DMS53 treated with DMSO at 0.1 percent for 48 hours (cell line): ENCODE measurements around the gene UVRAG.

Source experiments
- DNase-seq: peaks from one replicate; lab custom pipeline; 2025; ENCODE audit not compliant: unreplicated experiment; lab: John Stamatoyannopoulos, UW

Gene UVRAG

GRCh38 chr11:75802913-75803820, 11.8 kb upstream of the UVRAG start:
- peak; percentile 79 for DNase-seq

GRCh38 chr11:75809111-75809510, 5.9 kb upstream of the UVRAG start:
- no peak for DNase-seq

GRCh38 chr11:75809991-75810390, 5.0 kb upstream of the UVRAG start:
- no peak for DNase-seq

DNA sequence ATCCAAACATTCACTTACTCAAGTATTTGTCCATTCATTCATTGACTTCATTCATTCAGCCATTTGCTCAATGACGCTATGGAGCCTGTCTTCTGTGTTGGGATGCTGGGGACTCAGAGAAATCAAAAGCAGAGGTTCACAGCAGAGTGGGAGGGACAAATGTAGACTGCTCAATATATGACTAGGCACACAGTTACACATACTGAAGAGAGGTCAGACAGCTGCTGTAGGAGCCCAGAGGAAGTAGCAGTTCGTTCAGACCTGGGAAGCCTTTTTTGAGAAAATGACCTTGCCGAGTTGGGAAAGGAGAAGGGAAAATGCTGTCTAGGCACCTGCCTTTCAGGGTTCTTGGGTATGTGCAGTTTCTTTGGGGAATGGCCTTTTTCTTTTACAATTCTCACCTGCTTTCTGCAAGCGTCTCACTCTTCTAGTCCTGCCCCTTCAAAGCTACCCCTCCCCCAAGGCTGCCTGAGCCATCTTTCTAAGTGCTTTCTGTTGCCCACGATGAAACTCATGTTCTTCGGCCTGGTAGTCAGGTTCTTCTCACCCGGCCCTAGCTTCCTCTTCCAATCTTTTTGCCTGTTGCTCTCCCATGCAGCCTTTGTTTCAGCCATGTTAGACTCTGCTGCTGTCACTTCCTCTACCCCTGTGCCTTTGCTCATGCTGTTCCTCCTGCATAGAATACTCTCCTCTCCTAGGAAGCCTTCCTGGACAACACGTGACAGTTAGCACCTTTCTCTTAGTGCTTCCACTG, 4.2 kb upstream of the UVRAG start:
- DNase-seq = no peak

GRCh38 chr11:75811485-75811884, 3.5 kb upstream of the UVRAG start:
- no peak for DNase-seq

GRCh38 chr11:75812542-75813040, 2.4 kb upstream of the UVRAG start:
- no peak for DNase-seq

DNA sequence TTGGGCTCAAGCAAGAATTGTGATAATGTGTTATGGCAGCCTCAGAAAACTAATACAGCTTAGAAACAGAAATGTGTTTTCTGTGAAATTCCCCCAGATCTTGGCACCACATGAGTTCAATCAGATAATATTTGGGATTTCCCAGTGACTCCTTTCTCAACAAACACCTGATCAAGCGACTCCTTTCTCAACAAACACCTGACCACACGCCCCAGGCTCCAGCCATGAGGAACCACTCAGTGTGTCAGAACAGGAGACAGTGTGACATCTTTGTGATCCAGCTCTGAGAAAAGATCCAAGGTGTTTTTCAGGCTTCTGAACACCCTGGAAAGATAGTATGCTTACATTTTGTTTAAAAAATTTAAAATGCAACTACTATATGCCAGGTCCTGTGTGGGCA, 1.9 kb upstream of the UVRAG start:
- no peak for DNase-seq

GRCh38 chr11:75813622-75814039, 1.4 kb upstream of the UVRAG start:
- DNase-seq = peak; percentile 83

DNA sequence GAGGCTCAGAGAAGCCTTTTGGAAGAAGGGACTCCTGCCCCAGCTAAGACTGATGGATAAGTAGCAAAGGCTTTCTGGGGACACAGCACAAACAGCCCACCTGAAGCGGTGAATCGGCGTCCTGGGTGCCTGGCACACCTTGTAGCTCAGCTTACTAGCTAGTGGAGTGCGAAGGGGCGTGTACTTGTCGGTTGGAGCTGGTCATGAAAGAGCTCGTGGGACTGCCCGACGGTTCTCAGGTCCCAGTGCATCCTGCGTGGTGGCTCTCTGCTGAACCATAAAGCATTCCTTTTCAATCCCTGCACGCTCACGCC, 690 bp upstream of the UVRAG start:
- peak; percentile 99 for DNase-seq

DNA sequence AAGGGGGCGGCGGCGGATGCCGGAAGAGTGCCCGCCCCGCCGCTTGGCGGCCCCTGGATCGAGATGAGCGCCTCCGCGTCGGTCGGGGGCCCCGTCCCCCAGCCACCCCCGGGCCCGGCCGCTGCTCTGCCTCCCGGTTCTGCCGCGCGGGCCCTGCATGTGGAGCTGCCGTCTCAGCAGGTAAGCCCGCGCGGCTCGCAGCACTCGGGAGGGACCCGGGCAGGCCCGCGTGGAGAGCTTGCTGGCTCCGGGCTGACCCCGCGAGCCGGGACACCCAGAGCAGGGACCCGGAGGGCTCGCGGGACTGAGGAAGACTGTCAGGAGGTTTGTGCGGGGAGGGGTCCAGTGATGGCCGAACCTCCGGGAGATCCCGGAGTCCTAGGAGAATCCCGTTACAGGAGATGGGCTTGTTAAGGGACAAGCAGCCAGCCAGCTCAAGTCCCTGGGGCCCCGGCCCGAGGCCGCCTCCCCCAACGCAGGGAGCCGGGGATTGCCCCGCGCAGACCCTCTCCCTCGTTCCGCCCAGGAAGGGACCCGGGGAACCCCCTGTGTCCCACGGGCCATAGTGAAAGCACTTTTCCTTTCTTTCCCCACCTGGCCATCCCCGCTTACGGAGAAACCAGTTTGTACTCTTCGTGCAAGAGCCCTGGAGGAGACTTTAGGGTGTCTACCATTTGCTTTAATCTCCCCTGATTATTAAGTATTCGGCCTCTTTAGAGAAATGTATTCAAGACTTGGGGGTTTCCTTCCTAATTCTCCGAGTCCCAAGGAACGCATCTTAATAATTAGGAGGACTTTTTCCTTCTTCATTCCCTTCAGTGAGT, 547 bp downstream of the UVRAG start:
- DNase-seq = peak; percentile 63

DNA sequence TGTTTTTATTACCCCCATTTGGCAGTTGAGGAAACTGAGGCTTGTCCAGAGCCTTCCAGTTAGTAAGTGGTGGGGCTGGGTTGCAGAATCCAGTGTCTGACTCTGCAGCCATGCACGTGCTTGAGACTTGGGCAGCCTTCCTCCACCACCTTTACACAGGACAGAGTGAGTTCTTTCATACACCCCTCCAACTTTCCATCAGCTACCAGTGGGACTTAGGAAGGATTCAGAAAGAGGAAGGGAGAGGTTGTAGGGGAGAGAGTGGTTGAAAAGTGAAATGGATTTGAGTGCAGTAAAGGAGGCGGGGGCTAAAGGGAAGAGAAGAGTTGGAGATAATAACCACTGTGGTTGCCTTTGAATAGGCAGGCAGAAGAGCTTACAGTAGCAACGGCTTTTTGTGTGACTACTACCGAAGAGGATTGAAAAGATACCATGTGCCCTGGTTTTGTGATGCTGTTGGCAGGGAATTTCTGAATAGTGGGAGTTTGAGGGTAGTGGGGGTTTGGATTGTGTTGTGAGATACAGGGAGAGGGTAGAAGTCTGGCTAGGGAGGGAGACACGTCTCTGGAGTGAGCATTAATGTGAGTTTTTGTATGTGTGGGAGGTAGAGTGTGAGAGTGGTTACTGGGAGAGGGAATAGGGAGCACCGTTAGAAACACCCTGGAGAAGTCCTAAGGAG, 1.7 kb downstream of the UVRAG start:
- DNase-seq = no peak

DNA sequence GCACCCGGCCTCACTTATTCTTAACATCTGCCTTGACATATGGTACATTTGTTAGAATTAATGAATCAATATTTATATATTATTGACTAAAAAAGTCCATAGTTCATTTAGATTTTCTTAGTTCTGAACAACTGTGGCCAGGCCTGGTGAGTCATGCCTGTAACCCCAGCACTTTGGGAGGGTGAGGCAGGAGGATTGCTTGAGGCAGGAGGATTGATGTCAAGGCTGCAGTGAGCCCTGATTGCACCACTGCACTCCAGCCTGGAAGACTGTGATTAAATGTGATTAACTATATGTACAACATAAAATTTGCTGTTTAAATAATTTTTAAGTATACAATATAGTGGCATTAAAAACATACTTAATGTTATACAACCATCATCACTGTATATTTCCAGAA, 5.6 kb downstream of the UVRAG start:
- DNase-seq = no peak

- DNase-seq = no peak
Observed at GRCh38 chr11:75821202-75821601, 6.2 kb downstream of the UVRAG start.

- no peak for DNase-seq
Observed at GRCh38 chr11:75822541-75822940, 7.5 kb downstream of the UVRAG start.

- no peak for DNase-seq
Observed at GRCh38 chr11:75823415-75823814, 8.4 kb downstream of the UVRAG start.

GRCh38 chr11:75823946-75824345, 8.9 kb downstream of the UVRAG start:
- no peak for DNase-seq

DNA sequence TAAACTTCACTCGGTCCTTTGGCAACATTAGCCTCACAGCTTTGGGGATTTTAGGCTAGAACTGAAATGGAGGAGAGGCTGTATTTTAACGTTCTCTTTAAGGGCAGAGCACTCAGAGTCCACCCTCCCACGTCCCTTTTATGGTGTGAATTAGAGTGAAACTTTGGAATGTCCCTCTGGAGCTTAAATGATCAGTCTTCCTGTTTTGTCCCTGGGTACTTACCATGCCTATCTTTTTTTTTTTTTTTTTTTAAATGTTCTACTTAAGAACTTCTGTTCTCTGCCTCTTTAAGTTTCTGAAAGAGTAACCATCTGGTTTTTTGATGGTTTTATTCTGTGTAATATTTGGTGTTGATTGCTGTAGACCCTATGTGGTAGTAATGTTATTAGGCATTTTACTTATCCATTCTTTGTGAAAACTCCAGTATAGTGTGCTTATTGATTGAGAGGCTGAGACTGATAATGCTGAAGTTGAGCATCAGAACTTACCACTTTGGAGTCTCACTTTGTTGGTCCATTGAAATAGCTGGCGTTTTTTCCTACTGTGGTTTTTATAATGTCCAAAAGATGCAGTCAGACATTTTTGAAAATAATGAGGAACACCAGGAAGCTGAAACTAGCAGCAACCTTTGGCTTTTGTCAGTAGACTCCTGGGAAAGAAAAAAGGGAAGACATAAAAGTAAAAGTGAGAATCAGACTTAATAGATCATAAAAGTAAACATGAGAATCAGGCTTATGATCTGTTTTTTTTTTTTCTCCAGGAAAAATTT, 11.6 kb downstream of the UVRAG start:
- DNase-seq = no peak

- DNase-seq = no peak
Observed at GRCh38 chr11:75827562-75827961, 12.6 kb downstream of the UVRAG start.

DNA sequence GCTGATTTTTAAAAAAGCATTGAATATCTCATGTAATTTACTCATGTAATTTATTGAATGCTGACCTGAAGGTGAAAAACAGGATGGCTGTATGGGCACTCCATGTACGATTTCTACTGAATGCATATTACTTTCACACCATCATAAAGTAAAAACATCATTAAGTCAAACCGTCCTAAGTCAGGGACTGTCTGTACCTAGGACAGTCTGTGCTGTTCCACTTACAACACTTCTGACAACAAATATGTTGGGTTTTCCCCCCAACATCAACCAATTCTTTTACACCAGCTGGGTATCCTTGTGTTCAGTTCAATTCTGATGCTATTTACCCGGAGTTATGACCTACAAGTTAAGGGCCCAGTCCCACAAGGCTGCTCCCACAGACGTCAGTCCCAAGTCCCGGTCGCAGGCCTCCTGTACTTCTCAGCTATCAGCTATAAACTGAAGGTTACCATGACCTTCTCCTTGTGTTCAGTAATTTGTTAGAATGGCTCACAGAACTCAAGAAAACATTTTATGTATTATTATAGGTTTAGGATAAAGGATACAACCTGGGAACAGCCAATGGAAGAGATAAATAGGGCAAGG, 17.0 kb downstream of the UVRAG start:
- DNase-seq = no peak

DNA sequence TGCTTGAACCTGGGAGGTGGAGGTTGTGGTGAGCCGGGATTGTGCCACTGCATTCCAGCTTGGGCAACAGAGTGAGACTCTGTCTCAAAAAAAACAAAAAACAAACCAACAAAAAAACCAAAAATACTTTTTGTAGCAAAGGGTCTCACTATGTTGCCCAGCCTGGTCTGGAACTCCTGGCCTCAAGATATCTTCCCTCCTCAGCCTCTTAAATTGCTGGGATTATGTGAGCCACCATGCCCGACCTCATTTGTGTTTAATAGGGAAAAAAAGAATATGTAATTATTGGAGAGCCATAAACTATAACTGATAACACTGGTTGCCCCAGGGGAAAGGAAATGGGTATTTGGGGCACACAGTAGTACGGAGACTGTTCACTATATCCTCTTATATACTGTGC, 19.7 kb downstream of the UVRAG start:
- no peak for DNase-seq
